ENCODE measurements around the gene TRAPPC6A.

TRAPPC6A gene, protein sequence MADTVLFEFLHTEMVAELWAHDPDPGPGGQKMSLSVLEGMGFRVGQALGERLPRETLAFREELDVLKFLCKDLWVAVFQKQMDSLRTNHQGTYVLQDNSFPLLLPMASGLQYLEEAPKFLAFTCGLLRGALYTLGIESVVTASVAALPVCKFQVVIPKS

DNA sequence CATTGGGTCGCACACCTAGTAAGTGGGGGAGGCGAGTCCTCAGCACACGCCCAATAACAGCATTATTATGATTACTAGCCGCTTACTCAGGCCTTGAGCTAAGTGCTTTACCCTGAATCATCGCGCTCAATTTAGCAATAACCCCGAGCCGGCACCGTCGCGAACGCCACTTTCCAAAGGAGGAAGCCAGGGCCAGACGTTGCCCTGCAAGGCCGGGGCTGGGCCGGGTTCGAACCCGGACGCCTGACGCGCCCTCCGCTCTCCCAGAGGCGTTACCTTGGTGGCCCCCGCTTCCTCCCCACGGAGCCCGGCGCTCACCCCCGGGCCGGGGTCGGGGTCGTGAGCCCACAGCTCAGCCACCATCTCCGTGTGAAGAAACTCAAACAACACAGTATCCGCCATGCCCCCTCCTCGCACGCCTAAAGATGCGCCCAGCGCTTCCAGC lies at the start of gene TRAPPC6A:
Gene TRAPPC6A, minus strand, starts transcription at position 421 of the 445 bp plus-strand sequence. Its CDS starts 19 bp downstream, at position 402.
- peak in 1 of 2 experiments; percentile 62 for DNase-seq

DNA sequence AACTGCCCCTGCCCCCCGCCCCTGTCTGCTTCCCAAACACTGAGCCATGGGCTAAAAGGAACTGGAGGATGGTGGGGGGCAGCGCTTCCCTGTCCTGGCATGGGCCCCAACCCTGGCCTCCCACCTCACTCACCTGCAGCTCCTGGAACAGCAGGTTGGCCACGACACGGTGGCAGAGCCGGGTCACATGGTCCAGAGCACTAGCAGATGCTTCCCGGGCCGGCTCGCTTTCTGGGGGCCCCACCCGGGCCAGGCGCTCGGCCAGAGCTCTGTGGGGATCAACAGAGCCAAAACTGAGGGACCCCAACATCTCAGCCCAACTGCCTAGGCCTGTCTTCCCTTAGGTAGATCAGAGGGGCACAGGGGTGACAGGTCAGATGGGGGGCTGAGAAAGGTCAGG lies 46.6 kb upstream of the TRAPPC6A start:
- DNase-seq: no peak

DNA sequence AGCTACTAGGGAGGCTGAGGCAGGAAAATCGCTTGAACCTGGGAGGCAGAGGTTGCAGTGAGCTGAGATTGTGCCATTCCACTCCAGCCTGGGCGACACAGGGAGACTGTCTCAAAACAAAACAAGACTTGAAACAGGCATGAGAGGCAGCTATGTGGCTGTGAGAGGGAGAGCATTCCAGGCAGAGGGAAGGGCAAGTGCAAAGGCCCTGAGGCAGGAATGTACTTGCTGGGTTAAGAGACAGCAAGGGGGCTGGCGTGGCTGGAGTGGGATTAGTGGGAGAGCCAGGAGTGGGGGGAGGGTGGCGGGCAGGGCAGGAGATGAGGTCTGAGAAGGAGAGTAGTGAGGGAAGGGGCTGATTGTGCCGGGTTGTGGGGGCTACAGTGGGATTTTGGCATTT lies 45.8 kb upstream of the TRAPPC6A start:
- no peak for DNase-seq

DNA sequence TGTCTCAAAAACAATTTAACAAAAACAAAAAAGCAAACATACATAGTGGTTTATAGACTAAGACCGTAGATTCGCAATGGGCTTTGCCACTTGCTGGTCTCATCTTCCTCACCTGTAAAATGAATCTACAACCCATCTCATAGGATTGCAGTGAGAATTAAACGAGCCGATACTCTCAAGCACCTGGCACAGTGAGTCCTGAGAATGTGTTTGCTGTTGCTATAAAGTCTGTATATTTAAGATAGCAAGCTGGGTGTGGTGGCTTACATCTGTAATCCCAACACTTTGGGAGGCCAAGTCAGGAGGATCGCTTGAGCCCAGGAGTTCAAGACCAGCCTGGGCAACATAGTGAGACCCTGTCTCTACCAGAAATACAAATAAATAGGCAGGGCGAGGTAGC lies 44.7 kb upstream of the TRAPPC6A start:
- DNase-seq: no peak

DNA sequence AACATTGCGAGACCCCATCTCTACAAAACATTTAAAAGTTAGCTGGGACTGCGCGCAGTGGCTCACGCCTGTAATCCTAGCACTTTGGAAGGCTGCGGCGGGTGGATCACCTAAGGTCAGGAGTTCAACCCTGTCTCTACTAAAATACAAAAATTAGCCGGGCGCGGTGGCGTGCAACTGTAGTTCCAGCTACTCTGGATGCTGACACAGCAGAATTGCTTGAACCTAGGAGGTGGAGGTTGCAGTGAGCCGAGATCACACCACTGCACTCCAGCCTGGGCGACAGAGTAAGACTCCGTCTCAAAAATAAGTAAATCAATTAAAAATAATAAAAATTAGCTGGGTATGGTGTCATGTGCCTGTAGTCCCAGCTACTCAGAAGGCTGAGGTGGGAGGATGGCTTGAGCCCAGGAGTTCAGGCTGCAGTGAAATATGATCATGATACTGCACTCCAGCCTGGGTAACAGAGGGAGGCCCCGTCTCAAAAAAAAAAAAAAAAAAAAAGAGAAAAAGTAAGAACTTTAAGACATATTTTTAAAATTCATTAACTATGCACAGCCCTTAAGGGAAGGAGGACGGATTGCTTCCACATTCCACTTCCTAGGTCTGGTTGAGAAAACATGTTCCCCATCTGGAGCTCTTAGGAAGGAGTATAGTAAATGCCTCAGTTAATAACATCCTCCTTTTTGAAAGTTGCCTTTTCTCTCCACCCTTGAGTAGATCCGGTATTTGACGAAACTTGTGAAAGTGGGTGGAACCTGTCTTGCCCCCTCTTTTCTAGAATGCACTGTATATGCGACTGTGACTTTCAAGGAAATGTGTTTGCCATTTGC lies 41.1 kb upstream of the TRAPPC6A start:
- no peak for DNase-seq

DNA sequence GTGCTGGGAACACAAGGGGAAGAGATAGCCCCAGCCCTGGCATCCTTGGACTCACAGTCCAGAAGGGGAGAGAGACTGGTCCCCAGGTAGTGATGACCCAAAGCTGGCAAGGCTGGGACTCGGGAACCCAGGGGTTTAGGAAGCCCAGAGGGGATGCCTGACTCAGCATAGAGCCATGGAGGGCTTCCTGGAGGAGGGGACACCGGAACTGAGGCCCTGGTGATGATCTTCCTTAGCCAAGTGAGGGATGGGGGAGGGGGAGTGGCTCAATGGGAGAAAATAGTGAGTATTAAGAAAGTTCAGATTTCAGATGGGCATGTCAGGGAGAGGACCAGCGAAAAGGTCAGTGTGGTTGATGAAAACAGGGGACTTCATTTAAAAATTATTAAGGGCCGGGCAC lies 40.4 kb upstream of the TRAPPC6A start:
- no peak for DNase-seq

DNA sequence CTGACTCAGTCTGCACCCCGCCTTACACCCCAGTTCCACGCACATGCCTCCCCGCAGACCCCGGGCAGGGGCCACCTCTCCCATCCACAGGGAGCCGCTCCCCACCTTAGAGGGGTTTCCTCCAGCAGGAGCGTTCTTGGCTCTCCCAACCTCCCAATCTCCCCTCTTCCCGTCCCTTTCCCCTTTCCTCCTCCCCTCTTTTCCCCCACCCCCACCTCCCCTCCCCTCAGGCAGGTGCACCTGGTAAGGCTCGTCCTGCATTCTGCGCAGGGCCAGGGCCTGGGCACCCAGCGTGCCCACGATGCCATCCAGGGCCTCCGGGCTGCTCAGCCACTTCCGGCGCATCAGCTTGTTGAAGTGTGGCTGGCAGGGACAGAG lies 39.9 kb upstream of the TRAPPC6A start:
- no peak for DNase-seq

DNA sequence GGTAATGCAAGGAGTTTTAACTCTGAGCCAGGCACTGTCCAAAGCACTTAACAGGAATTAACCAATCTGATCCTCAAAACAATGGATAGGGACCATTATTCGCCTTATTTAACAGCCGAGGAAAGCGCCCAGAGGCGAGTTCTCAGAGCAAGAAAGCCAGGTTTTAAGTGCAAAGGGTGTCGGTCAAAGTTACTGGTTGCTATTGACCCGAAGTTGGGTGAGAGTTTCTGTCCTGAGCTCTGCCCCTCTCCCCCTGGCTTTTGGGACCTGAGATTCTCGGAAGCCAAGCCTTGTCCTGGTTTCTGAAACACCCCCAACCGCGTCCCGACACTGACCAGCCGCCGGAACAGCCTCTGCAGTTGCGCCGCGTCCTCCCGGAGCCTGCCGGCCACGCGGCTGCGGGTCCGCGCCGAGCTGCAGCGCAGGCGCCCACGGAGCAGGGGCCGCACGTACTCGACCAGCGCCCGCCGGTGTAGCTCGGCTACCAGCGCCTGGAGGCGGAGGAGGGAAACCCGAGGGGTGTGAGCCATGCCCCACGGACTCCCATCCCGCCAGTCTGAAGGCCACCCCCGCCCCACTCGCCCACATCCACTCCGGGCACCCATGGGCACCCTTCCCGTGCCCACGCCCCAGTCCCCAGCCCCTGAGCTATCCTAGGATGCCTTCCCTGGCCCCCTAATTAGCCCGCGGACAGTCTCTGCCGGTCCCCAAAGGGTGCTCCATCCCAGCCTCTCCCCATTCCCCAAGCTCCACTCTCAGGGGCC lies 39.3 kb upstream of the TRAPPC6A start:
- DNase-seq: no peak

DNA sequence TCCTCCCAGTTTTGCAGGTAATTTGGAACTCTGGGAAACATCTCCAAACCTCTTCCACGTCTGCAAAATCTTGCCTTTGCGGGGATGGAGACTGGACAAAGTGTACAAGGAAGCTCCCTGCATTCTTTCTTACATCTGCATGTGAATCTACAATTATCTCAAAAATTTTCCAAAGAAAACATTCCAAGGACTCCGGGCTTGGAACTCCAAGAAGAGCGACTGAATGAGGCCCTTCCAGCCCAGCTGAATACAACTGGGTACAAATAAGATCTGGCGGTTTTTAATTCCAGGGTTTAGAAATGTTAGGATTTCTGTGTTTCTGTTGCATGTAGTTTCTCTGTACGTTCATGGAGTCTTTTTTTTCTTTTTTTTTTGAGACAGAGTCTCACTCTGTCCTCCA lies 38.6 kb upstream of the TRAPPC6A start:
- no peak for DNase-seq

DNA sequence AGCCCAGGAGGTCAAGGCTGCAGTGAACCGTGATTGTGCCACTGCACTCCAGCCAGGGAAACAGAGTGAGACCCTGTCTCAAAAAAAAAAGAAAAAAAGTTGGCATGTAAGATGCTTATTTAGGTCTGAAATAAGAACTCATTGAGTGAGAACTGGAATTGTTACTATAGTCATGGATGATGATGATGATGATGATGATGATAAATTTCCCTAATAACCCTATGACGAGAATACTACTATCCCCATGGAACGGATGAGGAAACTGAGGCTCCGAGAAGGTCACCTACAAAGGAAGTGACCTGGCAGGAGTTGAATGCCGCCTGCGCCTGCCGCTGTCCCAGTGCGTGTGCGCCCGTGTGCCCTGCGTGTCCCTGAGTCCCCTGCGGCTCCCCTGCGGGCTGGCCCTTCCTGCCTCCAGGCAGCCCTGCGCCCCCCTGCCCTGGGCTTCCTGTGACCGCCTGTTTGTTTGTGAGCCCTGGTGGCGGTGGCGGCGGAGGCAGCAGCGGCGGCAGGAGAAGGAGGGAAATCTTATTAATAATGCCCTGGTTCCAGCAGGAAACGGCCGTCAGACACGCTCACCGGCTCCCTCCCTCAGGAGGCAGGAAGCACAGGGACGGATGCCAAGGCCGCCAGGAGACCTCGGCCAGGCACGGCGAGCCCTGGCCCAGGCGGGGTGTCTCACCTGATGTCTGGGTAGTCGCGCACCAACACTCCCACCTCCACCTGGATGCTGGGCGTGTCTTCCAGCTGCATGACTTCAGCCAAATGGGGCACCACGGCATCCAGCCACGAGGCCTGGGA lies 37.6 kb upstream of the TRAPPC6A start:
- peak; percentile 2 to 53 for DNase-seq

DNA sequence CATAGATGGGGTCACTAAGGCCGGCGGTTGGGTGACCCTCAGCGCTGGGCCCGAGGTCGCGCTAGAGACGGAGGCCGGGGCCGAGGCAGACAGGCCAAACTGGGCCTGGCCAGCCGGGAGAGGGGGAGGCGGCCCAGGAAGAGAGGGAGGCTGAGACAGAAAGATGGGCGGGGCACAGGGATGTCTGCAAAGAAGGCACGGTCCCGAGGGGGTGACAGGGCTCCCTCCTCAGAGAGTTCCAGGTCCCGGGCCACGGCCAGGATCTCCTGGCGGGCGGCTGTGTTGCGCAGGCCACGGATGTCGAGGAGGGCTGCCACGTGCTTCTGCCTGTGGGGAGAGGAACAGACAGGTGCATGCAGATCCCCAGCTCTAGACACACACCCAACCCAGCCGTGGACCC lies 35.0 kb upstream of the TRAPPC6A start:
- DNase-seq: no peak

DNA sequence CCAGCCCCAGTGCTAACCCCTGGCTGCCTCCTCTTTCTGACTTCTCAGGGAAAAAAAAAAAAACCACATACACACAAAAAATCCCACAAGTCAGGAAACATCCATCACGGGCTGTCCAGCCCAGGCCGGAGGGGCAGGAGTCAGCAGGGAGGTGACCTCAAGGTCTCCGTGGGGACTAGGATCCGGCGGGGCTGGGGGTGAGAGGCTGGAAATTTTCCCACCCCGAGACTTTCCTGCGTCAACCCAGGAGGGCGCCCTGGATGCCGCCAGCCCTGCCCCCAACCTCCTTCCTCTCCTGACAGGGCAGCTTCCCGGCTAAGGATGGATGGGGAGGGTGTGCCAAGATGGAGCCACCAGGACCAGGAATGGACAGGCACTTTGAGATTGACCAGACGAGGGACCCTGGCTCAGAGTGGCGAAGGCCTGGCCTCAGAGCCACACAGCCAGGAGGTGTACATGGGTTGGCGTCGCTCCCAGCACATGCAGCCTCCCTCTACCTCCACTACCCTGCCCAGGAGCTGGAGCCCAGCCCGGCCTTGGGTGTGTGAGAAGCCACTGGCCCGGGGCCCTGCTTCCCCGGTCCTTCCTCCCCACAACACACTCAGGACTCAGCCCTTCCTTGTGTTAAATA lies 33.8 kb upstream of the TRAPPC6A start:
- DNase-seq: no peak

DNA sequence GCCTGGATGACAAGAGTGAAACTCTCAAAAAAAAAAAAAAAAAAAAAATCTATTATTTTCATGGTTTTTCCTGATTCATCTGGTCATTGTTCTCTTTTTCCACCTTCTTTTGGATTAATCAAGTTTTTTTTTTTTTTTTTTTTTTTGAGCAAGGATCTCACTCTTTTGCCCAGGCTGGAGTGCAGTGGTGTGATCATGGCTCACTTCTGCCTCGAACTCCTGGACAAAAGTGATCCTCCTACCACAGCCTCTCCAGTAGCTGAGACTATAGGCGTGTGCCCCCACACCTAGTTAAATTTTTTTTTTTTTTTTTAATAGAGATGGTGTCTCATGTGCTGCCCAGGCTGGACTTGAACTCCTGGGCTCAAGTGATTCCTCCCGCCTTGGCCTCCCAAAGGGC lies 28.3 kb upstream of the TRAPPC6A start:
- DNase-seq: no peak

DNA sequence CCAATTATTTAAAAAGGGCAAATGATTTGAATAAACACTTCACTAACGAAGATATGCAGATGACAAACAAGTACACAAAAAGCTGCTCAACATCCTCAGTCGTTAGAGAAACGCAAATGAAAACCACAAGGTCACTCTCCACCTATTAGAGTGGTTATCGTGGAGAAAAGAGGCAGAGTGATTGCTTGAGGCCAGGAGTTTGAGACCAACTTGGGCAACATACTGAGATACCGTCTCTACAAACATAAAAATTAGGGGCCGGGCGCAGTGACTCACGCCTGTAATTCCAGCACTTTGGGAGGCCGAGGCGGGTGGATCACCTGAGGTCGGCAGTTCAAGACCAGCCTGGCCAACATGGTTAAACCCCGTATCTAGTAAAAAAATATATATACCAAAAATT lies 27.8 kb upstream of the TRAPPC6A start:
- no peak for DNase-seq

DNA sequence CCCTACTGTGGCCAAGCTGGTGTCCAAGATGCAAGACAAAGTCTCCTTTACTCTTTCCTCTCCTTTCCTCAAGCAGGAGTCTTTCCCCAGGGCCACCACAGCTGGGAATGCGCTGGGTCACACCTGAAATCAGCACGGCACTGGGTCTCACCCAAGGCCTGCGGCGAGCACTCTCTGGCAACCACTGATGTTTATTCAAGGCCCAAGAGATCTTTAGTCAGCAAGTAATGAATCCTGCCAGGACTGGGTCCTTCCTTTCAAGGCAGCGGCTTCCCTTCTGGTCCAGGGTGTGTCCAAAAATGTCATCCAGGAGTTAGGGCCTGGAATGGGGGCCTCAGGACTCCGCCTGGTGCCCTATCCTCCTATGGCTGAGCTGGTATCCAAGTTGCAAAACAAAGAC lies 24.6 kb upstream of the TRAPPC6A start:
- DNase-seq: no peak

DNA sequence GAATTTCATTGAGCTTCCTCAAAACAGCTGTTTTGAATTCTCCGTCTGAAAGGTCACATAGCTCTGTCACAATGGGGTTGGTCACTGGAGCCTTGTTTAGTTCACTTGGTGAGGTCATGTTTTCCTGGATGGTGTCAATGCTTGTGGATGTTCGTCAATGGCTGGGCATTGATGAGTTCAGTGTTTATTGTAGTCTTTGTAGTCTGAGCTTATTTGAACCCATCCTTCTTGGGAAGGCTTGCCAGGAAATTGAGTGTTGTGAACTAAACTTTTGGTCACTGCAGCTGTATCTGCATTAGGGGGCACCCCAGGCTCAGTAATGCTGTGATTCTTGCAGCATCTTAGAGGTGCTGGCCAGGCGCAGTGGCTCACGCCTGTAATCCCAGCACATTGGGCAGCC lies 22.5 kb upstream of the TRAPPC6A start:
- peak; percentile 5 to 36 for DNase-seq

DNA sequence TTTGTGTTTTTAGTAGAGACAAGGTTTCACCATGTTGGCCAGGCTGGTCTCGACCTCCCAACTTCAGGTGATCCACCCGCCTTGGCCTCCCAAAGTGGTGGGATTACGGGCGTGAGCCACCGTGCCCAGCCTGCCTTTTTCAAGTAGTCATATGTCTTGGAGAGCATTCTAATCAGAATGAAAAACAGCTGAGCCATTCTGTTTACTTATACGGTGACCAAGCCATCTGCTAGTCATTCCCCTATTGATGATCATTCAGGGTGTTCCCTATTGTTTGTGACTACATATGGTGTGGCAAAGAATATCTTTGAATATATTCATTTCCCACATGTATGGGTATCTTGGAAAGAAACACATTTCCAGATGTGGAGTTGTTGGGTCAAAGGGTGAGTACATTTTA lies 17.7 kb upstream of the TRAPPC6A start:
- DNase-seq: no peak

DNA sequence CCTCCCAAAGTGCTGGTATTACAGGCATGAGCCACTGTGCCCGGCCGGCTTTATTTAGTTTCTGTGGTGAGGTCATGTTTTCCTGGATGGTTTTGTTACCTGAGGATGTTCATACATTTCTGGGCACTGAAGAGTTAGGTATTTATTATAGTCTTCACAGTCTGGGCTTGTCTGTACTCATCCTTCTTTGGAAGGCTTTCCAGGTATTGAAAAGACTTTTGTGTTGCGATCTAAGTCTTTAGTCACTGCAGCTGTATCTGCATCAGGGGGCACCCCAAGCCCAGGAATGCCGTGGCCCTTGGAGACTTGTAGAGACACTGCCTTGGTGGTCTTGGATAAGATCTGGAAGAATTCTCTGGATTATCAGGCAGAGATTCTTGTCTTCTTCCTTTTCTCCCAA lies 13.3 kb upstream of the TRAPPC6A start:
- no peak for DNase-seq

DNA sequence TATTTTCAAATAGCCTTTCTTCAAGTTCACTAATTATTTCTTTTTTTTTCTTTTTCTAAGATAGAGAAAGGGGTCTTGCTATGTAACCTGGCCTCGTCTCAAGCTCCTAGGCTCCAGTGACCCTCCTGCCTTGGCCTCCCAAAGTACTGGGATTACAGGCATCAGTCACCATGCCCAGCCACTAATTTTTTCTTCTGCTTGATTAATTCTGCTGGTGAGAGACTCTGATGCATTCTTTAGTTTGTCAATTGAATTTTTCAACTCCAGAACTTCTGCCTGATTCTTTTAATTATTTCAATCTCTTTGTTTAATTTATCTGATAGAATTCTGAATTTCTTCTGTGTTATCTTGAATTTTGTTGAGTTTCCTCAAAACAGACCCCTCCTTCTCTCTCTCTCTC lies 11.9 kb upstream of the TRAPPC6A start:
- DNase-seq: no peak

DNA sequence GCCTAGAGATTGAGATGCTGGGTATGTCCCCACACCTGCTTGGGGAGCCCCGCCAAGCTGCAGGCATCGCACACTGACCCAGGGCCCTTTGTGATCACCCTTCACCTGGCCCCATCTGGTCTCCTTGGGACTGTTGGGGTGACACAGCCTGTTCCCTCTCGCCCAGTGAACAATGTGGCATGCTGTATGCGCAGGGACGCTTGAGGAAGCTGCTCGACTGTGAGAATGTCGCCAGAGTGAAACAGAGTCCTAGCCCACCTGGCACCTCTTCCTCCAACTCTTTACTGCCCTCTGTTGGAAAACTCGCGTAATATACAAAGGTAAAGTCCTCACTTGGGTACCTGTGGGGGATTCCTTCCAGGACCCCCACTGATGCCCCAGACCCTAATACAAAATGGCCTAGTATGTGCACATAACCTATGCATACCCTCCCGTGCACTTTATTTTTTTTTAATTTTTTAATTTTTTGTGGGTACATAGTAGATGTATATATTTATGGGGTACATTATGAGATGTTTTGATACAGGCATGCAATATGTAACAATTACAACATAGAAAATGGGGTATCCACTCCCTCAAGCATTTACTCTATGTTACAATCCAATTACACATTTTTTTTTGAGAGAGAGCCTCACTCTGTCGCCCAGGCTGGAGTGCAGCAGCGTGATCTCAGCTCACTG lies 9.5 kb upstream of the TRAPPC6A start:
- peak; percentile 27 to 33 for DNase-seq

DNA sequence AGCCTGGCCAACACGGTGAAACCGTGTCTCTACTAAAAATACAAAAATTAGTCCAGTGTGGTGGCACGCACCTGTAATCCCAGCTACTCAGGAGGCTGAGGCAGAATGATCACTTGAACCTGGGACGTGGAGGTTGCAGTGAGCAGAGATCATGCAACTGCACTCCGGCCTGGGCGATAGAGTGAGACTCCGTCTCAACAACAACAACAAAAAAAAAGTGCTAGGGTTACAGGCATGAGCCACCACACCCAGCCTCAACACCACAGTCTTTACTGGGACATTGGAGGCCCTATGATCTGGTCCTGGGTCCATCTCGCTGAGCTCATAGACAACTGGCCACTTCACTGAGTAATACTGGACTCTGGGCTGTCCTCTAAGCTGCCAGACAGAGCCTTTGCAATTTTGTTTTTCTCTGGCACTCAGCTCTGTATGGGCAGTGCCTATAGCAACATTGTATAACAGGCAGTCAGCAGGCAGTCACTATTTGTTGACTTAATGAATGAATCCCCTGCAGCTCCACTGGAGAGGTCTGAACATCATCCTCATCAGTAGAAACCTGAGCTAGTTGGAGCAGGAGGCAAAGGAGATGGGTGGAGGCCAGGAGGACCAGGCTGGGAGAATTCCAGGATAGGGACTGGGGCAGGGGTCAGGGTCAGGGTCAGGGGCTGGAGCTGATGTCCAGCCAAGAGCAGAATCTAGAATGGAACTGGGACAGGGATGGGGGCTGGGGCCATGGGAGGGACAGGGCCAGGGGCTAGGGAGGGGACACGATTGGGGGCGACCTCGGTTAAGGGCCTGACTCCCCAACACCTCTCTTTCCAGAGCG lies 8.7 kb upstream of the TRAPPC6A start:
- no peak for DNase-seq
